Spinal cord (tissue), 10 donors: ENCODE measurements around the gene USP37. TPM values are rescaled to one million over a fixed set of nuclear protein-coding genes. Genes with fewer than 3 reads are reported as not detected.
A peak's percentile ranks its signal among the peaks of the same experiment; 100 is the strongest.

Experiments
- DNase-seq, 6 donors: peaks; one replicate each; pipeline versions ENCODE4 v3.0.0 to v3.0.0-alpha.2; 2013 to 2015; ENCODE audit warnings: low spot score in 6 of 6, low read depth in 4 of 6
- H3K27ac ChIP-seq: one replicate; pipeline ENCODE4 v1.5.1; 2013; ENCODE audit warnings: low read depth, low read length, control low read depth
- H3K27me3 ChIP-seq: one replicate; pipeline ENCODE4 v1.6.1; 2013; ENCODE audit warnings: low read length; ENCODE audit not compliant: control insufficient read depth, insufficient read depth
- H3K36me3 ChIP-seq: one replicate; pipeline ENCODE4 v1.6.1; 2013; ENCODE audit warnings: low read length; ENCODE audit not compliant: control insufficient read depth, insufficient read depth
- H3K4me1 ChIP-seq: one replicate; pipeline ENCODE4 v1.6.1; 2013; ENCODE audit warnings: low read length; ENCODE audit not compliant: control insufficient read depth, insufficient read depth
- H3K4me3 ChIP-seq: one replicate; pipeline ENCODE4 v1.5.1; 2013; ENCODE audit warnings: low read depth, low read length, control low read depth
- H3K9me3 ChIP-seq: one replicate; pipeline ENCODE4 v1.6.1; 2013; ENCODE audit warnings: low read length; ENCODE audit not compliant: control insufficient read depth, insufficient read depth
- WGBS: methylation state at CpG from one replicate; pipeline ENCODE4 v1.1.5; 2013; ENCODE audit warnings: missing lambda C conversion rate; ENCODE audit not compliant: insufficient coverage; 5-methylcytosine and 5-hydroxymethylcytosine counted together
- polyA plus RNA-seq, 2 donors: library from polyadenylated mRNA; unstranded; fragments of 120-200 nt; gene quantifications; one replicate each; pipeline ENCODE4 v1.2.1, GENCODE V29; 2013; ENCODE audit not compliant: insufficient read length in 2 of 2
- total RNA-seq, 2 donors: library from RNA; depleted of rRNA in 1 of 2; stranded (reverse); fragments of 120-200 nt in 1 of 2; fragments of >200 nt in 1 of 2; gene quantifications; one replicate each; pipeline versions ENCODE4 v1.2.3 to v1.2.4, GENCODE V29; 2013 to 2014
- donor health status: healthy.

USP37 gene
- total and polyA plus RNA-seq, 4 donors, result 8.7 to 29.7 (median 13.4) TPM

GRCh38 chr2:218523651-218524050 lies 44.5 kb downstream of the USP37 start:
- WGBS, result no CpG with 5 or more reads among the region's 1 CpG
- H3K36me3 ChIP-seq, result peaks cover 32% of the 10 kb centered on the region

GRCh38 chr2:218518876-218519275 lies 49.3 kb downstream of the USP37 start:
- WGBS, result no CpG with 5 or more reads among the region's 1 CpG
- no peak overlapping the region for H3K4me3 ChIP-seq

More at GRCh38 chr2:218523651-218524050, 44.5 kb downstream of the USP37 start:
- Histone ChIP-seq H3K9me3 (peaks cover 1% of the 10 kb centered on the region), H3K4me1 (no peaks in the 10 kb centered on the region), H3K4me3 (no peak overlapping the region), H3K27ac (no peak overlapping the region), H3K27me3 (no peaks in the 10 kb centered on the region)
- DNase-seq, result no peak

GRCh38 chr2:218517434-218518206 lies 50.5 kb downstream of the USP37 start:
- Histone ChIP-seq H3K27me3 (no peaks in the 10 kb centered on the region), H3K27ac (no peak overlapping the region), H3K36me3 (peaks cover 10% of the 10 kb centered on the region), H3K4me1 (no peaks in the 10 kb centered on the region), H3K9me3 (no peaks in the 10 kb centered on the region), H3K4me3 (no peak overlapping the region)
- WGBS, result 88% methylated on average over 1 of the region's 5 CpGs
- no peak for DNase-seq

More at GRCh38 chr2:218518876-218519275, 49.3 kb downstream of the USP37 start:
- no peaks in the 10 kb centered on the region for H3K4me1 ChIP-seq
- H3K27ac ChIP-seq, result no peak overlapping the region
- no peak for DNase-seq
- peaks cover 13% of the 10 kb centered on the region for H3K36me3 ChIP-seq
- no peaks in the 10 kb centered on the region for H3K27me3 ChIP-seq
- peaks cover 1% of the 10 kb centered on the region for H3K9me3 ChIP-seq

- DNase-seq, result no peak
- Histone ChIP-seq H3K36me3 (peaks cover 3% of the 10 kb centered on the region), H3K4me1 (no peaks in the 10 kb centered on the region), H3K27me3 (no peaks in the 10 kb centered on the region), H3K4me3 (no peak overlapping the region), H3K27ac (no peak overlapping the region), H3K9me3 (no peaks in the 10 kb centered on the region)
- no CpG with 5 or more reads among the region's 1 CpG for WGBS
Measured at GRCh38 chr2:218516614-218517013, 51.5 kb downstream of the USP37 start.

GRCh38 chr2:218513676-218514075 lies 54.5 kb downstream of the USP37 start:
- 97% methylated on average over 4 of the region's 5 CpGs for WGBS

GRCh38 chr2:218508299-218508698 lies 59.9 kb downstream of the USP37 start:
- Histone ChIP-seq H3K36me3 (peaks cover 2% of the 10 kb centered on the region), H3K4me3 (no peak overlapping the region), H3K27me3 (no peaks in the 10 kb centered on the region), H3K27ac (no peak overlapping the region), H3K4me1 (no peaks in the 10 kb centered on the region), H3K9me3 (no peaks in the 10 kb centered on the region)
- DNase-seq, result no peak

More at GRCh38 chr2:218513676-218514075, 54.5 kb downstream of the USP37 start:
- no peak overlapping the region for H3K4me3 ChIP-seq
- H3K27me3 ChIP-seq, result no peaks in the 10 kb centered on the region
- DNase-seq, result no peak
- no peaks in the 10 kb centered on the region for H3K36me3 ChIP-seq
- no peaks in the 10 kb centered on the region for H3K4me1 ChIP-seq
- H3K9me3 ChIP-seq, result no peaks in the 10 kb centered on the region
- H3K27ac ChIP-seq, result no peak overlapping the region

- Histone ChIP-seq H3K36me3 (peaks cover 5% of the 10 kb centered on the region), H3K4me3 (no peak overlapping the region), H3K27ac (no peak overlapping the region), H3K4me1 (no peaks in the 10 kb centered on the region), H3K27me3 (no peaks in the 10 kb centered on the region), H3K9me3 (no peaks in the 10 kb centered on the region)
- DNase-seq, result no peak
- 100% methylated on average over 1 of the region's 6 CpGs for WGBS
Measured at GRCh38 chr2:218505754-218506371, 62.3 kb downstream of the USP37 start.

- Histone ChIP-seq H3K27me3 (no peaks in the 10 kb centered on the region), H3K4me3 (no peak overlapping the region), H3K4me1 (no peaks in the 10 kb centered on the region), H3K27ac (no peak overlapping the region), H3K36me3 (peaks cover 20% of the 10 kb centered on the region), H3K9me3 (no peaks in the 10 kb centered on the region)
- 63% methylated on average over 1 of the region's 2 CpGs for WGBS
- peak in 1 of 6 donors; percentile 34 for DNase-seq
Measured at GRCh38 chr2:218501665-218502064, 66.5 kb downstream of the USP37 start.

GRCh38 chr2:218500501-218501060 lies 67.6 kb downstream of the USP37 start:
- no peaks in the 10 kb centered on the region for H3K9me3 ChIP-seq
- H3K27me3 ChIP-seq, result no peaks in the 10 kb centered on the region
- DNase-seq, result no peak
- H3K27ac ChIP-seq, result no peak overlapping the region
- no peak overlapping the region for H3K4me3 ChIP-seq
- 93% methylated on average over 7 of the region's 10 CpGs for WGBS
- peaks cover 26% of the 10 kb centered on the region for H3K36me3 ChIP-seq
- no peaks in the 10 kb centered on the region for H3K4me1 ChIP-seq
